Panc1 (cell line): Measurements from ENCODE around the gene TBCK. TPM values are rescaled to one million over a fixed set of nuclear protein-coding genes. Genes with fewer than 3 reads are reported as not detected.

Experiments
- ATAC-seq: fragments of 200-7000 bp; cut with Tn5 transposase; 2 replicates; pipeline ENCODE4 v1.9.1; 2020; ENCODE audit warnings: mild to moderate bottlenecking, moderate library complexity
- BruUV-seq: library from RNA; stranded (reverse); fragments of 400-500 nt; replicated peaks from 2 replicates; lab custom pipeline; 2021; lab: Mats Ljungman, UMichigan
- CTCF ChIA-PET: fragments of 300-600 bp; sonication (Branson Sonifier 250); formaldehyde crosslinking; loops from one replicate; lab custom pipeline; 2022; ENCODE audit warnings: antibody characterized with exemption; lab: Charles Lee
- POLR2A ChIA-PET: fragments of 300-600 bp; sonication (Branson Sonifier 250); formaldehyde crosslinking; loops from one replicate; lab custom pipeline; 2022; ENCODE audit warnings: antibody characterized with exemption; lab: Charles Lee
- DNase-seq: peaks from one replicate; pipeline ENCODE4 v3.0.0-alpha.2; 2010; ENCODE audit warnings: low read depth, low spot score
- H3K27ac ChIP-seq: 2 replicates; pipeline ENCODE4 v1.5.1; 2011; ENCODE audit warnings: mild to moderate bottlenecking, low read length, inconsistent platforms
- H3K27me3 ChIP-seq: fragments of 200-500 bp; sonication (Bioruptor generic); 2 replicates; pipeline ENCODE4 v1.6.0; 2014; ENCODE audit warnings: low read length, inconsistent platforms; ENCODE audit not compliant: control insufficient read depth, insufficient read depth
- H3K36me3 ChIP-seq: fragments of 200-500 bp; sonication (Bioruptor generic); 2 replicates; pipeline ENCODE4 v1.5.1; 2014; ENCODE audit warnings: inconsistent platforms, mild to moderate bottlenecking, low read length, moderate library complexity; ENCODE audit not compliant: control insufficient read depth, insufficient read depth
- H3K4me1 ChIP-seq: 2 replicates; pipeline ENCODE4 v1.5.1; 2011; ENCODE audit warnings: inconsistent platforms, mild to moderate bottlenecking, low read length, moderate library complexity; ENCODE audit not compliant: control insufficient read depth, insufficient read depth
- H3K4me3 ChIP-seq, 2 experiments: 2 replicates each; pipeline ENCODE4 v1.5.1; 2011 to 2012; ENCODE audit warnings: low read depth in 2 of 2, low read length in 2 of 2, mild to moderate bottlenecking in 2 of 2, inconsistent platforms in 1 of 2, moderate library complexity in 1 of 2
- H3K9me3 ChIP-seq: fragments of 200-500 bp; sonication (Bioruptor generic); 2 replicates; pipeline ENCODE4 v1.5.1; 2014; ENCODE audit warnings: low read depth, mild to moderate bottlenecking, inconsistent platforms, low read length, moderate library complexity; ENCODE audit not compliant: control insufficient read depth, insufficient read depth
- CTCF ChIP-seq: fragments of 450-650 bp; IDR thresholded peaks from 2 replicates; pipeline ENCODE4 v1.5.1; 2017; ENCODE audit warnings: mild to moderate bottlenecking
- POLR2AphosphoS5 ChIP-seq: IDR thresholded peaks from 2 replicates; pipeline ENCODE4 v1.6.1; 2012; ENCODE audit warnings: mild to moderate bottlenecking, low read depth, low read length, moderate library complexity
- REST ChIP-seq, 2 experiments: IDR thresholded peaks; 2 replicates each; pipeline ENCODE4 v1.6.1; 2011 to 2012; ENCODE audit warnings: low read depth in 2 of 2, control low read depth in 1 of 2, low read length in 1 of 2, mild to moderate bottlenecking in 1 of 2, moderate library complexity in 1 of 2; ENCODE audit not compliant: insufficient read depth in 1 of 2
- SIN3A ChIP-seq: IDR thresholded peaks from 2 replicates; pipeline ENCODE4 v1.6.1; 2012; ENCODE audit warnings: low read depth, mild to moderate bottlenecking, low read length, moderate library complexity, borderline replicate concordance; ENCODE audit not compliant: insufficient read depth
- TCF7L2 ChIP-seq: IDR thresholded peaks from 2 replicates; pipeline ENCODE4 v1.6.1; 2011; ENCODE audit warnings: mild to moderate bottlenecking, low read depth, low read length, inconsistent platforms
- in situ Hi-C: cut with HindIII; loops from 2 replicates; pipeline ENCODE4 v1.10.0; 2016; ENCODE audit warnings: low sequenced_read_pairs, low pct_unique_long_range_greater_than_20kb
- intact Hi-C: fragments of 100-400 bp; cut with micrococcal nuclease; formaldehyde crosslinking; loops from one replicate; pipeline ENCODE4 v1.10.0; 2022; ENCODE audit not compliant: unreplicated experiment
- total RNA-seq: library from RNA; stranded (reverse); gene quantifications from one replicate; pipeline ENCODE4 v1.2.1, GENCODE V29; 2021; ENCODE audit not compliant: unreplicated experiment

The TBCK gene
- total RNA-seq, 1 experiment from 2014 or later = 15.1 TPM

DNA sequence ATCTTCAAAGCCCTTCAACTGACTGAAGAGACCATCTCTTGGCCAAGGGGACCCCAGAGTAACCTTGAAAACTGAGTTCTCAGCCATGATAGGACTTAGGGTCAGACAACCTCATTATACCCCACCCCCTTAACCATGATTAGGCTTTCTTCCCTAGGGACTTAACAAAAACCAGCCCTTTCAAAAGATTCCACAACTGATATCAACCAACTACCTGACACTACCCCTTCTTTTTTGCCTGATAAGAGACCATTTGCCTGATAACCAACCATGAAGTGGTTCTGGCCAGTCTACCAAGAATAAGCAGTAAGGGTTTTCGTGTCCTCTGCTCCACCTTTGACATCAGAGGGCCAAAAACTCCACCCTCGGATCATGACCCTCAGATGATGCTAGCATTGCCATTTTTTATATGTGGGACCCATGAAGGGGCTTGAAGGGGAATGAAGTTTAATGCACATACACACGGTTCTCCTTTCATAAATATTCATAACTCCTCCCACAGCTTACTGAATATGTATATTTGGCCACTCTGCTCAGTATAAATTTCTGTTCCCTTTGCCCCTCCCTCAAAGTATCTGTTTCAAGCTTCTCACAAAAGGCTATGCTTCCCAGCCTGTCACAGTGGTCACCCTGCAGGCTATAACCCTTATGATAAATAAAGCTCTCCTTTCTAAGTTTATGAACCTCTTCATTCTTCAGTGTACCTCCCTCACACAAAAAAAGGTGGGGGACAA, 12.3 kb downstream of the TBCK start:
- no peak overlapping the region for H3K27ac ChIP-seq
- ATAC-seq (no peak), DNase-seq (no peak)
- POLR2A ChIA-PET = no interaction called here
- in situ Hi-C loops (no loop called here), intact Hi-C loops (no loop called here)
- H3K27me3 ChIP-seq = no peaks in the 10 kb centered on the region
- no TSS peak for BruUV-seq
- no peak overlapping the region for H3K4me3 ChIP-seq
- no peaks in the 10 kb centered on the region for H3K9me3 ChIP-seq
- H3K36me3 ChIP-seq = no peaks in the 10 kb centered on the region
- no peak for TF ChIP-seq SIN3A
- TF ChIP-seq REST (IDR thresholded peaks at IDR 0.05; ENCODE audit: insufficient read depth in 1 of 2, low read depth in 2 of 2, low read length in 1 of 2) = no peak
- no peak for TF ChIP-seq POLR2AphosphoS5
- no peak for TF ChIP-seq TCF7L2
- TF ChIP-seq CTCF = no peak
- H3K4me1 ChIP-seq = no peaks in the 10 kb centered on the region
- CTCF ChIA-PET = no interaction called here

DNA sequence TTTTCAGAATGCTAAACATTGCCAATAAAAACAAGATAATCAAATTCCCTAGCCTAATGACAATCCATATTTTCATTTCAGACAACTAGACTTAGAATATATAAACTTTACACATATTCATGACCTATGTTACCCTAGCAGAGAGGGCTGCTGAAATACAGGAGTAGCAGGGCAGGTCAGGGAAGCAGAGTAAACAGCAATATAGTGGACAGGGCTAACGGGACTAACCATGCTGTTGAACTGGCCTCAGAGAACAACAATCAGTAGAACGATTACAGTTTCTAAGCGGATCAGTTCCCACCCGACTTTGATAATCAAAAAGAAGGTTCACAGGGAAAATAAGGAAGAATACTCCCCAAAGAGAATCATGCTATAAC, 14.0 kb downstream of the TBCK start:
- no peaks in the 10 kb centered on the region for H3K27me3 ChIP-seq
- H3K9me3 ChIP-seq = no peaks in the 10 kb centered on the region
- POLR2A ChIA-PET = no interaction called here
- no peak for DNase-seq
- no peak for ATAC-seq
- no peaks in the 10 kb centered on the region for H3K4me1 ChIP-seq
- no peak overlapping the region for H3K4me3 ChIP-seq
- no peaks in the 10 kb centered on the region for H3K36me3 ChIP-seq
- intact Hi-C loops = no loop called here
- in situ Hi-C loops = no loop called here
- TF ChIP-seq TCF7L2 (no peak), CTCF (no peak), SIN3A (no peak), REST (IDR thresholded peaks at IDR 0.05; ENCODE audit: insufficient read depth in 1 of 2, low read depth in 2 of 2, low read length in 1 of 2) (no peak), POLR2AphosphoS5 (no peak)
- CTCF ChIA-PET = no interaction called here
- BruUV-seq = no TSS peak
- no peak overlapping the region for H3K27ac ChIP-seq
